SK-N-SH (cell line): ENCODE results near the gene AP2S1.

Experiments
- EZH2phosphoT487 ChIP-seq: fragments of 200-600 bp; sonication (generic); IDR thresholded peaks from 2 replicates; pipeline ENCODE4 v1.6.1; 2017; ENCODE audit warnings: low read depth, mixed run types, mild to moderate bottlenecking, antibody characterized with exemption, moderate library complexity, borderline replicate concordance
- GATA2 ChIP-seq: sonication (generic); formaldehyde crosslinking; IDR thresholded peaks from 2 replicates; pipeline ENCODE4 v1.5.0; 2020; ENCODE audit warnings: mild to moderate bottlenecking, missing genetic modification reagents
- MXI1 ChIP-seq: IDR thresholded peaks from 2 replicates; pipeline ENCODE4 v1.6.1; 2012; ENCODE audit warnings: mild to moderate bottlenecking, low read depth, low read length, improper control_type of control experiment
- REST ChIP-seq: IDR thresholded peaks from 2 replicates; pipeline ENCODE4 v1.6.1; 2012; ENCODE audit warnings: mild to moderate bottlenecking, low read depth, low read length, moderate library complexity
- TEAD4 ChIP-seq: IDR thresholded peaks from 2 replicates; pipeline ENCODE4 v1.4.0; 2012; ENCODE audit warnings: mild to moderate bottlenecking, borderline replicate concordance; ENCODE audit not compliant: insufficient read depth
- TF ChIP-seq, protein P1 (sequence below): fragments of 200-600 bp; sonication (generic); IDR thresholded peaks from 2 replicates; pipeline ENCODE4 v1.6.1; 2017; ENCODE audit warnings: antibody characterized with exemption, mild to moderate bottlenecking, moderate library complexity

- TF ChIP-seq, protein P1, sequence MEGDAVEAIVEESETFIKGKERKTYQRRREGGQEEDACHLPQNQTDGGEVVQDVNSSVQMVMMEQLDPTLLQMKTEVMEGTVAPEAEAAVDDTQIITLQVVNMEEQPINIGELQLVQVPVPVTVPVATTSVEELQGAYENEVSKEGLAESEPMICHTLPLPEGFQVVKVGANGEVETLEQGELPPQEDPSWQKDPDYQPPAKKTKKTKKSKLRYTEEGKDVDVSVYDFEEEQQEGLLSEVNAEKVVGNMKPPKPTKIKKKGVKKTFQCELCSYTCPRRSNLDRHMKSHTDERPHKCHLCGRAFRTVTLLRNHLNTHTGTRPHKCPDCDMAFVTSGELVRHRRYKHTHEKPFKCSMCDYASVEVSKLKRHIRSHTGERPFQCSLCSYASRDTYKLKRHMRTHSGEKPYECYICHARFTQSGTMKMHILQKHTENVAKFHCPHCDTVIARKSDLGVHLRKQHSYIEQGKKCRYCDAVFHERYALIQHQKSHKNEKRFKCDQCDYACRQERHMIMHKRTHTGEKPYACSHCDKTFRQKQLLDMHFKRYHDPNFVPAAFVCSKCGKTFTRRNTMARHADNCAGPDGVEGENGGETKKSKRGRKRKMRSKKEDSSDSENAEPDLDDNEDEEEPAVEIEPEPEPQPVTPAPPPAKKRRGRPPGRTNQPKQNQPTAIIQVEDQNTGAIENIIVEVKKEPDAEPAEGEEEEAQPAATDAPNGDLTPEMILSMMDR = no peak
- no peak for TF ChIP-seq EZH2phosphoT487
- TF ChIP-seq MXI1 = no peak
- no peak for TF ChIP-seq GATA2 (CRISPR knock-in tag)
- no peak for TF ChIP-seq TEAD4
- no peak for TF ChIP-seq REST
Observed at GRCh38 chr19:46875657-46876056, 25.0 kb upstream of the AP2S1 start.
